Small intestine (tissue), 7 donors: ENCODE results near the gene WRNIP1. TPM values are rescaled to one million over a fixed set of nuclear protein-coding genes. Genes with fewer than 3 reads are reported as not detected.

Experiments used
- DNase-seq, 2 donors: peaks; one replicate each; pipeline versions ENCODE4 v3.0.0 to v3.0.0-alpha.2; 2013
- FAIRE-seq: peaks from 2 replicates; lab custom pipeline; 2012; peaks lifted over from hg19 to GRCh38; lab: Jason Lieb, UNC
- H3K27ac ChIP-seq, 3 donors: one replicate each; pipeline ENCODE4 v1.5.1; 2013; ENCODE audit warnings: low read length in 2 of 3, mild to moderate bottlenecking in 2 of 3, control low read depth in 1 of 3, inconsistent platforms in 1 of 3, low read depth in 1 of 3, moderate library complexity in 1 of 3
- H3K27me3 ChIP-seq, 3 donors: one replicate each; pipeline ENCODE4 v1.6.1; 2013; ENCODE audit warnings: low read length in 3 of 3, inconsistent platforms in 1 of 3; ENCODE audit not compliant: control insufficient read depth in 3 of 3, insufficient read depth in 3 of 3
- H3K36me3 ChIP-seq, 3 donors: one replicate each; pipeline ENCODE4 v1.6.1; 2013; ENCODE audit warnings: low read length in 3 of 3, inconsistent platforms in 1 of 3, low read depth in 1 of 3, mild to moderate bottlenecking in 1 of 3, moderate library complexity in 1 of 3; ENCODE audit not compliant: control insufficient read depth in 3 of 3, insufficient read depth in 2 of 3
- H3K4me1 ChIP-seq, 3 donors: one replicate each; pipeline ENCODE4 v1.6.1; 2013; ENCODE audit warnings: low read length in 2 of 3, inconsistent platforms in 1 of 3, low read depth in 1 of 3, mild to moderate bottlenecking in 1 of 3, moderate library complexity in 1 of 3; ENCODE audit not compliant: control insufficient read depth in 3 of 3, insufficient read depth in 2 of 3
- H3K4me3 ChIP-seq, 3 donors: one replicate each; pipeline ENCODE4 v1.5.1; 2013; ENCODE audit warnings: low read length in 3 of 3, control low read depth in 1 of 3, inconsistent platforms in 1 of 3, low read depth in 1 of 3, mild to moderate bottlenecking in 1 of 3, moderate library complexity in 1 of 3
- H3K9me3 ChIP-seq, 2 donors: one replicate each; pipeline ENCODE4 v1.6.1; 2013; ENCODE audit warnings: low read depth in 1 of 2, low read length in 1 of 2; ENCODE audit not compliant: control insufficient read depth in 2 of 2, insufficient read depth in 1 of 2
- WGBS, 3 donors: extraction: QIAGEN DNeasy Blood & Tissue Kit; methylation state at CpG; one replicate each; pipeline ENCODE4 v1.1.7; 2013; 5-methylcytosine and 5-hydroxymethylcytosine counted together
- polyA plus RNA-seq, 4 donors: library from polyadenylated mRNA; stranded (reverse) in 3 of 4; unstranded in 1 of 4; fragments of 200-250 nt in 3 of 4; fragments of 120-200 nt in 1 of 4; gene quantifications; one replicate each; pipeline versions ENCODE4 v1.2.1 to v1.2.3, GENCODE V29; 2013
- donor health status: healthy with polysubstance abuse.
- donor health status: control.
- donor health status: control.
- donor health status: Bipolar disorder and iron deficiency.
- donor health status: healthy.

WRNIP1 gene
- polyA plus RNA-seq, 4 donors = 35.1 to 52.2 (median 43.6) TPM

GRCh38 chr6:2744209-2744771 is 20.9 kb upstream of the WRNIP1 start:
- WGBS, 3 donors = 19 to 50% (median 30%) methylated on average over 9 of the region's 9 CpGs
- Histone ChIP-seq H3K27ac (no peak overlapping the region), H3K36me3 (no peaks in the 10 kb centered on the region), H3K9me3 (no peaks in the 10 kb centered on the region), H3K27me3 (no peaks in the 10 kb centered on the region), H3K4me3 (no peak overlapping the region), H3K4me1 (no peaks in the 10 kb centered on the region)
- peak in 1 of 2 donors; percentile 57 for DNase-seq
- no peak for FAIRE-seq

GRCh38 chr6:2744778-2745177 is 20.4 kb upstream of the WRNIP1 start:
- no peaks in the 10 kb centered on the region for H3K36me3 ChIP-seq
- FAIRE-seq (no peak), DNase-seq (no peak)

GRCh38 chr6:2745246-2745645 is 19.9 kb upstream of the WRNIP1 start:
- Histone ChIP-seq H3K36me3 (no peaks in the 10 kb centered on the region), H3K4me1 (no peaks in the 10 kb centered on the region), H3K9me3 (no peaks in the 10 kb centered on the region), H3K27me3 (no peaks in the 10 kb centered on the region), H3K27ac (no peak overlapping the region), H3K4me3 (no peak overlapping the region)
- FAIRE-seq = no peak
- DNase-seq = no peak
- WGBS, 3 donors = 66 to 83% (median 80%) methylated on average over 4 of the region's 4 CpGs

More at GRCh38 chr6:2744778-2745177, 20.4 kb upstream of the WRNIP1 start:
- 91 to 93% (median 91%) methylated on average over 8 of the region's 8 CpGs for WGBS, 3 donors
- H3K4me3 ChIP-seq = no peak overlapping the region
- no peaks in the 10 kb centered on the region for H3K4me1 ChIP-seq
- no peaks in the 10 kb centered on the region for H3K27me3 ChIP-seq
- H3K27ac ChIP-seq = no peak overlapping the region
- no peaks in the 10 kb centered on the region for H3K9me3 ChIP-seq

- Histone ChIP-seq H3K36me3 (no peaks in the 10 kb centered on the region), H3K27me3 (no peaks in the 10 kb centered on the region), H3K4me3 (no peak overlapping the region), H3K27ac (no peak overlapping the region), H3K9me3 (no peaks in the 10 kb centered on the region), H3K4me1 (no peaks in the 10 kb centered on the region)
- 79 to 83% (median 82%) methylated on average over 7 of the region's 7 CpGs for WGBS, 3 donors
- FAIRE-seq (no peak), DNase-seq (no peak)
These were observed 18.6 kb upstream of the WRNIP1 start for GRCh38 chr6:2746557-2747061.

GRCh38 chr6:2748183-2748582 is 17.0 kb upstream of the WRNIP1 start:
- Histone ChIP-seq H3K4me3 (no peak overlapping the region), H3K27ac (no peak overlapping the region), H3K9me3 (no peaks in the 10 kb centered on the region), H3K4me1 (no peaks in the 10 kb centered on the region), H3K27me3 (no peaks in the 10 kb centered on the region), H3K36me3 (no peaks in the 10 kb centered on the region)
- WGBS, 3 donors = 84 to 87% (median 86%) methylated on average over 8 of the region's 8 CpGs
- FAIRE-seq (no peak), DNase-seq (no peak)

- no peaks in the 10 kb centered on the region for H3K4me1 ChIP-seq
- H3K9me3 ChIP-seq = no peaks in the 10 kb centered on the region
- H3K27me3 ChIP-seq = no peaks in the 10 kb centered on the region
- H3K4me3 ChIP-seq = no peak overlapping the region
- 5 to 11% (median 10%) methylated on average over 11 of the region's 11 CpGs for WGBS, 3 donors
- no peak for FAIRE-seq
- H3K27ac ChIP-seq = no peak overlapping the region
- peak; percentile 56 to 68 for DNase-seq
- no peaks in the 10 kb centered on the region for H3K36me3 ChIP-seq
These were observed 15.1 kb upstream of the WRNIP1 start for GRCh38 chr6:2749969-2750600.

GRCh38 chr6:2750832-2751231 is 14.4 kb upstream of the WRNIP1 start, which contains the start of gene MYLK4:
TSS of gene MYLK4 (minus strand) at chr6:2750922. CDS start at chr6:2749294, 1,628 bp downstream.
- WGBS, 3 donors = 65 to 79% (median 78%) methylated on average over 7 of the region's 7 CpGs
- Histone ChIP-seq H3K27ac (no peak within 1 kb of the TSS), H3K36me3 (no peaks in the 10 kb centered on the region), H3K4me1 (no peaks in the 10 kb centered on the region), H3K27me3 (no peaks in the 10 kb centered on the region), H3K9me3 (no peaks in the 10 kb centered on the region), H3K4me3 (no peak within 1 kb of the TSS)
- no peak for DNase-seq
- FAIRE-seq = no peak

- Histone ChIP-seq H3K9me3 (no peaks in the 10 kb centered on the region), H3K4me3 (no peak overlapping the region), H3K36me3 (no peaks in the 10 kb centered on the region), H3K4me1 (no peaks in the 10 kb centered on the region), H3K27me3 (no peaks in the 10 kb centered on the region), H3K27ac (no peak overlapping the region)
- FAIRE-seq (no peak), DNase-seq (no peak)
- WGBS, 3 donors = 62 to 76% (median 62%) methylated on average over 3 of the region's 3 CpGs
These were observed 13.3 kb upstream of the WRNIP1 start for GRCh38 chr6:2751871-2752270.
